ENCODE data around the gene PARM1.

PARM1 gene

GRCh38 chr4:75016472-75016871, 83.6 kb downstream of the PARM1 start:
- H3K79me2 ChIP-seq (ENCODE audit: insufficient read depth, low read length) = no peaks in the 10 kb centered on the region
- H3K9me3 ChIP-seq (ENCODE audit: insufficient read depth, low read length) = no peaks in the 10 kb centered on the region
- no peak overlapping the region for H2AFZ ChIP-seq (ENCODE audit: low read depth, low read length, severe bottlenecking)
- no peaks in the 10 kb centered on the region for H3K36me3 ChIP-seq (ENCODE audit: low read length)
- no peaks in the 10 kb centered on the region for H3F3A ChIP-seq (ENCODE audit: insufficient read depth)
- H3K27ac ChIP-seq (ENCODE audit: low read depth, low read length) = no peak overlapping the region
- no peak overlapping the region for H3K4me2 ChIP-seq (ENCODE audit: low read depth, low read length, poor library complexity, severe bottlenecking)
- H3K27me3 ChIP-seq (ENCODE audit: low read length) = no peaks in the 10 kb centered on the region
- TF ChIP-seq EZH2phosphoT487 (conservative IDR thresholded peaks at IDR 0.05; ENCODE audit: low read length) (no peak), CTCF (IDR thresholded peaks at IDR 0.05; ENCODE audit: insufficient read depth, low read length, poor library complexity, severe bottlenecking) (no peak)
- no peak overlapping the region for H3K9ac ChIP-seq (ENCODE audit: low read length)
- no peak overlapping the region for H3K4me3 ChIP-seq (ENCODE audit: insufficient read depth, low read length, poor library complexity, severe bottlenecking)
- no peaks in the 10 kb centered on the region for H4K20me1 ChIP-seq (ENCODE audit: low read depth, low read length)
- no peaks in the 10 kb centered on the region for H3K9me2 ChIP-seq (replicated peaks; ENCODE audit: insufficient read depth, low read length)

- H4K20me1 ChIP-seq (ENCODE audit: low read depth, low read length) = no peaks in the 10 kb centered on the region
- no peaks in the 10 kb centered on the region for H3K36me3 ChIP-seq (ENCODE audit: low read length)
- no peaks in the 10 kb centered on the region for H3K9me2 ChIP-seq (replicated peaks; ENCODE audit: insufficient read depth, low read length)
- no peaks in the 10 kb centered on the region for H3F3A ChIP-seq (ENCODE audit: insufficient read depth)
- H3K9ac ChIP-seq (ENCODE audit: low read length) = no peak overlapping the region
- H3K9me3 ChIP-seq (ENCODE audit: insufficient read depth, low read length) = no peaks in the 10 kb centered on the region
- no peak overlapping the region for H3K4me2 ChIP-seq (ENCODE audit: low read depth, low read length, poor library complexity, severe bottlenecking)
- H2AFZ ChIP-seq (ENCODE audit: low read depth, low read length, severe bottlenecking) = no peak overlapping the region
- H3K27ac ChIP-seq (ENCODE audit: low read depth, low read length) = no peak overlapping the region
- no peak for TF ChIP-seq EZH2phosphoT487 (conservative IDR thresholded peaks at IDR 0.05; ENCODE audit: low read length)
- TF ChIP-seq CTCF (IDR thresholded peaks at IDR 0.05; ENCODE audit: insufficient read depth, low read length, poor library complexity, severe bottlenecking) = no peak
- no peaks in the 10 kb centered on the region for H3K79me2 ChIP-seq (ENCODE audit: insufficient read depth, low read length)
- no peaks in the 10 kb centered on the region for H3K27me3 ChIP-seq (ENCODE audit: low read length)
- H3K4me3 ChIP-seq (ENCODE audit: insufficient read depth, low read length, poor library complexity, severe bottlenecking) = no peak overlapping the region
These were observed 86.0 kb downstream of the PARM1 start for GRCh38 chr4:75018811-75019479.

GRCh38 chr4:75025431-75025830, 92.5 kb downstream of the PARM1 start:
- Histone ChIP-seq H3K9me3 (ENCODE audit: insufficient read depth, low read length) (no peaks in the 10 kb centered on the region), H2AFZ (ENCODE audit: low read depth, low read length, severe bottlenecking) (no peak overlapping the region), H3K27me3 (ENCODE audit: low read length) (no peaks in the 10 kb centered on the region), H3F3A (ENCODE audit: insufficient read depth) (no peaks in the 10 kb centered on the region), H3K9me2 (replicated peaks; ENCODE audit: insufficient read depth, low read length) (no peaks in the 10 kb centered on the region), H3K9ac (ENCODE audit: low read length) (no peak overlapping the region), H3K4me2 (ENCODE audit: low read depth, low read length, poor library complexity, severe bottlenecking) (no peak overlapping the region), H3K36me3 (ENCODE audit: low read length) (no peaks in the 10 kb centered on the region), H4K20me1 (ENCODE audit: low read depth, low read length) (no peaks in the 10 kb centered on the region), H3K4me3 (ENCODE audit: insufficient read depth, low read length, poor library complexity, severe bottlenecking) (no peak overlapping the region), H3K27ac (ENCODE audit: low read depth, low read length) (no peak overlapping the region), H3K79me2 (ENCODE audit: insufficient read depth, low read length) (no peaks in the 10 kb centered on the region)
- no peak for TF ChIP-seq EZH2phosphoT487 (conservative IDR thresholded peaks at IDR 0.05; ENCODE audit: low read length)
- TF ChIP-seq CTCF (IDR thresholded peaks at IDR 0.05; ENCODE audit: insufficient read depth, low read length, poor library complexity, severe bottlenecking) = no peak

Measured in SU-DHL-6 (cell line).